NOMO-1 treated with DMSO at 0.1 percent for 48 hours (cell line): ENCODE results near the gene PRRG3.

Experiments
- DNase-seq: peaks from one replicate; lab custom pipeline; 2025; ENCODE audit not compliant: unreplicated experiment; lab: John Stamatoyannopoulos, UW

PRRG3 gene

GRCh38 chrX:151741606-151742005 is 46.3 kb downstream of the PRRG3 start:
- no peak for DNase-seq

- DNase-seq, result no peak
These were observed 47.1 kb downstream of the PRRG3 start for GRCh38 chrX:151742311-151742710.

GRCh38 chrX:151743651-151744470 is 48.6 kb downstream of the PRRG3 start:
- no peak for DNase-seq

- DNase-seq, result no peak
These were observed 50.4 kb downstream of the PRRG3 start for GRCh38 chrX:151745651-151746050.

- no peak for DNase-seq
These were observed 51.2 kb downstream of the PRRG3 start for GRCh38 chrX:151746502-151746901.

- DNase-seq, result no peak
These were observed 55.3 kb downstream of the PRRG3 start for GRCh38 chrX:151750511-151750910.

- DNase-seq, result no peak
These were observed 57.6 kb downstream of the PRRG3 start for GRCh38 chrX:151752847-151753246.

- peak; percentile 1 for DNase-seq
These were observed 58.2 kb downstream of the PRRG3 start for GRCh38 chrX:151753313-151754046.

GRCh38 chrX:151754047-151754429 is 58.8 kb downstream of the PRRG3 start:
- DNase-seq, result peak; percentile 1

GRCh38 chrX:151754641-151755215 is 59.5 kb downstream of the PRRG3 start:
- DNase-seq, result no peak
